HEK293 (cell line): ENCODE measurements around the gene NOX3.

ENCODE experiments used
- KLF1 ChIP-seq: fragments of 450-650 bp; formaldehyde crosslinking; IDR thresholded peaks from 2 replicates; pipeline ENCODE4 v1.5.1; 2016; ENCODE audit warnings: missing biosample characterization, missing genetic modification characterization
- KLF10 ChIP-seq: fragments of 450-650 bp; IDR thresholded peaks from 2 replicates; pipeline ENCODE4 v1.5.1; 2018; ENCODE audit warnings: missing biosample characterization, mild to moderate bottlenecking, missing genetic modification characterization
- REPIN1 ChIP-seq: fragments of 450-650 bp; formaldehyde crosslinking; IDR thresholded peaks from 2 replicates; pipeline ENCODE4 v1.5.1; 2017; ENCODE audit warnings: missing biosample characterization, missing genetic modification characterization, low read depth
- SETDB1 ChIP-seq: IDR thresholded peaks from one replicate; pipeline ENCODE4 v1.6.1; 2017; ENCODE audit warnings: mild to moderate bottlenecking, low read length, moderate library complexity, mixed read lengths; ENCODE audit not compliant: insufficient read length
- SP7 ChIP-seq: fragments of 450-650 bp; formaldehyde crosslinking; IDR thresholded peaks from 2 replicates; pipeline ENCODE4 v1.5.1; 2016; ENCODE audit warnings: missing biosample characterization, missing genetic modification characterization
- ZFP37 ChIP-seq: fragments of 450-650 bp; formaldehyde crosslinking; IDR thresholded peaks from 2 replicates; pipeline ENCODE4 v1.5.1; 2016; ENCODE audit warnings: missing biosample characterization, missing genetic modification characterization
- ZNF354C ChIP-seq: fragments of 450-650 bp; formaldehyde crosslinking; IDR thresholded peaks from 2 replicates; pipeline ENCODE4 v1.5.1; 2016; ENCODE audit warnings: missing biosample characterization, missing genetic modification characterization, low read depth, borderline replicate concordance
- ZNF670 ChIP-seq: fragments of 450-650 bp; formaldehyde crosslinking; IDR thresholded peaks from 2 replicates; pipeline ENCODE4 v1.5.1; 2016; ENCODE audit warnings: missing biosample characterization, missing genetic modification characterization, low read depth
- ZNF747 ChIP-seq: fragments of 450-650 bp; formaldehyde crosslinking; IDR thresholded peaks from 2 replicates; pipeline ENCODE4 v1.5.1; 2016; ENCODE audit warnings: missing biosample characterization, missing genetic modification characterization
- ZNF830 ChIP-seq: fragments of 450-650 bp; IDR thresholded peaks from 2 replicates; pipeline ENCODE4 v1.5.0; 2018; ENCODE audit warnings: missing biosample characterization, missing genetic modification characterization, low read depth, mild to moderate bottlenecking, moderate library complexity
- TF ChIP-seq, protein P1 (sequence below): fragments of 450-650 bp; formaldehyde crosslinking; IDR thresholded peaks from 2 replicates; pipeline ENCODE4 v1.5.1; 2016; ENCODE audit warnings: missing biosample characterization, missing genetic modification characterization
- TF ChIP-seq, protein P2 (sequence below): fragments of 450-650 bp; formaldehyde crosslinking; IDR thresholded peaks from 2 replicates; pipeline ENCODE4 v1.5.1; 2016; ENCODE audit warnings: missing biosample characterization, missing genetic modification characterization
- TF ChIP-seq, protein P3 (sequence below): IDR thresholded peaks from 2 replicates; pipeline ENCODE4 v1.6.1; 2011; ENCODE audit warnings: mild to moderate bottlenecking, low read depth, low read length, borderline replicate concordance

DNA sequence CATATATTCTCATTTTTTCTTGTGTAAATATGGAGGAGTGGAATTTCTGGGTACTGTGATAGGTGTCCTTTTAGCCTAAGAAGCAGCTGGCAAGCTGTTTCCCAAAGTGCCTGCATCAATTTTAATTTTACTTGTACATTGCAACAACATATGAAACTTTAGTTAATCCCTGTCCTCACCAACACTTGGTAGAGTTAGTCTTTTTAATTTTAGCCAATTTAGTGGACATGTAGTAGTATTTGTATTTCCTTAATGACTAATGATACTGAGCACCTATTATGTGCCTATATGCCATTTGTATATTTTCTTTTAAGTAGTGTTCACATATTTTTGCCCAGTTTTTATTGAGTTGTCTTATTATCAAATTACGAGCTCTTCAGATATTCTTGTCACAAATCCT, 46.8 kb upstream of the NOX3 start:
- TF ChIP-seq, protein P1, sequence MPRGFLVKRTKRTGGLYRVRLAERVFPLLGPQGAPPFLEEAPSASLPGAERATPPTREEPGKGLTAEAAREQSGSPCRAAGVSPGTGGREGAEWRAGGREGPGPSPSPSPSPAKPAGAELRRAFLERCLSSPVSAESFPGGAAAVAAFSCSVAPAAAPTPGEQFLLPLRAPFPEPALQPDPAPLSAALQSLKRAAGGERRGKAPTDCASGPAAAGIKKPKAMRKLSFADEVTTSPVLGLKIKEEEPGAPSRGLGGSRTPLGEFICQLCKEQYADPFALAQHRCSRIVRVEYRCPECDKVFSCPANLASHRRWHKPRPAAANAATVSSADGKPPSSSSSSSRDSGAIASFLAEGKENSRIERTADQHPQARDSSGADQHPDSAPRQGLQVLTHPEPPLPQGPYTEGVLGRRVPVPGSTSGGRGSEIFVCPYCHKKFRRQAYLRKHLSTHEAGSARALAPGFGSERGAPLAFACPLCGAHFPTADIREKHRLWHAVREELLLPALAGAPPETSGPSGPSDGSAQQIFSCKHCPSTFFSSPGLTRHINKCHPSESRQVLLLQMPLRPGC (tag by site-specific recombination): no peak
- TF ChIP-seq, protein P2, sequence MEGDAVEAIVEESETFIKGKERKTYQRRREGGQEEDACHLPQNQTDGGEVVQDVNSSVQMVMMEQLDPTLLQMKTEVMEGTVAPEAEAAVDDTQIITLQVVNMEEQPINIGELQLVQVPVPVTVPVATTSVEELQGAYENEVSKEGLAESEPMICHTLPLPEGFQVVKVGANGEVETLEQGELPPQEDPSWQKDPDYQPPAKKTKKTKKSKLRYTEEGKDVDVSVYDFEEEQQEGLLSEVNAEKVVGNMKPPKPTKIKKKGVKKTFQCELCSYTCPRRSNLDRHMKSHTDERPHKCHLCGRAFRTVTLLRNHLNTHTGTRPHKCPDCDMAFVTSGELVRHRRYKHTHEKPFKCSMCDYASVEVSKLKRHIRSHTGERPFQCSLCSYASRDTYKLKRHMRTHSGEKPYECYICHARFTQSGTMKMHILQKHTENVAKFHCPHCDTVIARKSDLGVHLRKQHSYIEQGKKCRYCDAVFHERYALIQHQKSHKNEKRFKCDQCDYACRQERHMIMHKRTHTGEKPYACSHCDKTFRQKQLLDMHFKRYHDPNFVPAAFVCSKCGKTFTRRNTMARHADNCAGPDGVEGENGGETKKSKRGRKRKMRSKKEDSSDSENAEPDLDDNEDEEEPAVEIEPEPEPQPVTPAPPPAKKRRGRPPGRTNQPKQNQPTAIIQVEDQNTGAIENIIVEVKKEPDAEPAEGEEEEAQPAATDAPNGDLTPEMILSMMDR (tag by site-specific recombination): no peak
- TF ChIP-seq KLF1 (tag by site-specific recombination): no peak
- TF ChIP-seq, protein P3, sequence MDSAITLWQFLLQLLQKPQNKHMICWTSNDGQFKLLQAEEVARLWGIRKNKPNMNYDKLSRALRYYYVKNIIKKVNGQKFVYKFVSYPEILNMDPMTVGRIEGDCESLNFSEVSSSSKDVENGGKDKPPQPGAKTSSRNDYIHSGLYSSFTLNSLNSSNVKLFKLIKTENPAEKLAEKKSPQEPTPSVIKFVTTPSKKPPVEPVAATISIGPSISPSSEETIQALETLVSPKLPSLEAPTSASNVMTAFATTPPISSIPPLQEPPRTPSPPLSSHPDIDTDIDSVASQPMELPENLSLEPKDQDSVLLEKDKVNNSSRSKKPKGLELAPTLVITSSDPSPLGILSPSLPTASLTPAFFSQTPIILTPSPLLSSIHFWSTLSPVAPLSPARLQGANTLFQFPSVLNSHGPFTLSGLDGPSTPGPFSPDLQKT: no peak
- no peak for TF ChIP-seq ZNF830 (tag by site-specific recombination)
- TF ChIP-seq ZFP37 (tag by site-specific recombination): no peak
- no peak for TF ChIP-seq ZNF747 (tag by site-specific recombination)
- TF ChIP-seq ZNF354C (tag by site-specific recombination): no peak
- no peak for TF ChIP-seq REPIN1 (tag by site-specific recombination)
- TF ChIP-seq SP7 (tag by site-specific recombination): no peak
- TF ChIP-seq SETDB1: no peak
- no peak for TF ChIP-seq ZNF670 (tag by site-specific recombination)
- TF ChIP-seq KLF10 (tag by site-specific recombination): no peak
